ENCODE results near the gene FFAR3. TPM values are rescaled to one million over a fixed set of nuclear protein-coding genes. Genes with fewer than 3 reads are reported as not detected.
A peak's percentile ranks its signal among the peaks of the same experiment; 100 is the strongest.

FFAR3 gene
- total and polyA plus RNA-seq, 9 of the 15 experiments (the other 6 are each of a cell fraction or from before 2014, with no cell fraction given) = not detected

GRCh38 chr19:35352177-35352447, 6.1 kb upstream of the FFAR3 start:
- ATAC-seq = no peak
- BruUV-seq (replicated peaks) = no TSS peak
- Histone ChIP-seq H3K9ac (ENCODE audit: insufficient read depth in 1 of 2, low read depth in 2 of 2, low read length in 2 of 2) (peak overlapping the region in 1 of 2 experiments; percentile 37; a peak in 2 of 4 replicates), H3K27me3 (ENCODE audit: control insufficient read depth in 2 of 2, insufficient read depth in 2 of 2, low read length in 2 of 2) (peaks cover 3 to 7% of the 10 kb centered on the region in 2 experiments; a peak in 3 of 5 replicates), H2AFZ (ENCODE audit: low read depth, low read length) (no peak overlapping the region), H3K79me2 (ENCODE audit: control insufficient read depth, insufficient read depth, low read length) (no peaks in the 10 kb centered on the region), H3K27ac (ENCODE audit: extremely low read depth, low read depth, low read length) (no peak overlapping the region), H3K9me3 (replicated peaks; ENCODE audit: control insufficient read depth, insufficient read depth, low read depth, low read length) (no peaks in the 10 kb centered on the region), H3K4me1 (replicated peaks in 1 of 2; ENCODE audit: control insufficient read depth in 2 of 2, insufficient read depth in 2 of 2, low read length in 2 of 2) (peaks cover 9 to 29% of the 10 kb centered on the region in 2 experiments; a peak in 4 of 5 replicates), H4K20me1 (replicated peaks; ENCODE audit: control insufficient read depth, insufficient read depth, low read length) (no peaks in the 10 kb centered on the region), H3K9me1 (ENCODE audit: control insufficient read depth, insufficient read depth, low read length) (no peaks in the 10 kb centered on the region), H3K36me3 (ENCODE audit: control insufficient read depth, insufficient read depth, low read length) (no peaks in the 10 kb centered on the region), H3K4me3 (no peak overlapping the region), H3K4me2 (ENCODE audit: insufficient read depth, low read length) (no peak overlapping the region)
- 53% methylated on average over 18 of the region's 18 CpGs for WGBS (ENCODE audit: insufficient coverage, low coverage, missing lambda C conversion rate)
- FAIRE-seq = no peak
- in situ Hi-C loops (cut with MboI) = no loop called here
- ChIA-PET POLR2A (interaction anchor here (0.9 to 1.0 kb wide), 2 partner anchors 50 to 136 kb away, joined by 4 read pairs; no protein-coding TSS in a partner anchor), CTCF (ENCODE audit: low intra/inter-chr PET ratio) (interaction anchor here (0.6 to 2.7 kb wide), 7 partner anchors 45 to 364 kb away, joined by 3 to 34 read pairs (median 3); no protein-coding TSS in a partner anchor)
- intact Hi-C loops (cut with micrococcal nuclease) = loop anchor here (1.0 kb wide), 2 partner anchors 116 to 143 kb away; no protein-coding TSS in a partner anchor
- DNase-seq (ENCODE audit: extremely low read depth in 1 of 4, low spot score in 3 of 4) = no peak
- TF ChIP-seq ZNF197 (CRISPR knock-in tag; IDR thresholded peaks at IDR 0.05; ENCODE audit: low read depth) (no peak), ZNF695 (CRISPR knock-in tag; IDR thresholded peaks at IDR 0.05) (no peak), PRMT5 (CRISPR knock-in tag; IDR thresholded peaks at IDR 0.05) (no peak), ZNF165 (CRISPR knock-in tag; IDR thresholded peaks at IDR 0.05; ENCODE audit: borderline replicate concordance) (no peak), POLR2H (tag; IDR thresholded peaks at IDR 0.05; ENCODE audit: low read depth) (no peak), IFI16 (CRISPR knock-in tag; IDR thresholded peaks at IDR 0.05) (no peak), POLR2AphosphoS5 (IDR thresholded peaks at IDR 0.05; ENCODE audit: control insufficient read depth, insufficient read depth, low read depth, low read length) (no peak), ZNF175 (CRISPR knock-in tag; IDR thresholded peaks at IDR 0.05; ENCODE audit: low read depth) (no peak), RCOR1 (IDR thresholded peaks at IDR 0.05; ENCODE audit: borderline replicate concordance in 1 of 2, low read depth in 2 of 2, low read length in 2 of 2) (no peak), ZC3H8 (IDR thresholded peaks at IDR 0.05) (no peak), ZNF3 (CRISPR knock-in tag; IDR thresholded peaks at IDR 0.05) (no peak), PCBP1 (IDR thresholded peaks at IDR 0.05; ENCODE audit: low read depth, low read length, poor library complexity, severe bottlenecking) (no peak), ZNF79 (CRISPR knock-in tag; IDR thresholded peaks at IDR 0.05; ENCODE audit: low read depth) (no peak), ZNF655 (CRISPR knock-in tag; IDR thresholded peaks at IDR 0.05) (no peak), MITF (IDR thresholded peaks at IDR 0.05) (no peak)
